ENCODE results near the gene UBE3C. TPM values are rescaled to one million over a fixed set of nuclear protein-coding genes. Genes with fewer than 3 reads are reported as not detected.

Gene UBE3C
- total and polyA plus RNA-seq, 2 donors (not counting 3 experiments of a cell fraction or from before 2014, with no cell fraction given): 45.1 to 77.3 TPM

GRCh38 chr7:157126921-157127320, 11.8 kb upstream of the UBE3C start:
- FAIRE-seq: no peak
- no peaks in the 10 kb centered on the region for H3K79me2 ChIP-seq (ENCODE audit: control insufficient read depth, insufficient read depth, low read length)
- no peaks in the 10 kb centered on the region for H4K20me1 ChIP-seq (replicated peaks; ENCODE audit: control insufficient read depth, extremely low read depth, insufficient read depth, low read length)
- H3K4me3 ChIP-seq (replicated peaks in 1 of 3; ENCODE audit: insufficient read depth in 1 of 3, low read depth in 1 of 3, low read length in 3 of 3): no peak overlapping the region
- H3K27me3 ChIP-seq (ENCODE audit: control insufficient read depth in 2 of 2, insufficient read depth in 2 of 2, low read length in 2 of 2): no peaks in the 10 kb centered on the region
- H3K36me3 ChIP-seq (ENCODE audit: control insufficient read depth in 2 of 2, extremely low read depth in 1 of 2, insufficient read depth in 2 of 2, low read length in 2 of 2): no peaks in the 10 kb centered on the region
- dilution Hi-C loops (cut with MboI; ENCODE audit: extremely low pct_ligation_motif_present, low sequenced_read_pairs) (no loop called here), intact Hi-C loops (cut with micrococcal nuclease) (no loop called here)
- no peak for DNase-seq (ENCODE audit: low read depth, low spot score)
- no peaks in the 10 kb centered on the region for H3K9me3 ChIP-seq (replicated peaks; ENCODE audit: control insufficient read depth, insufficient read depth, low read length)
- H3K9me1 ChIP-seq (replicated peaks; ENCODE audit: control insufficient read depth, extremely low read depth, insufficient read depth, low read length): no peaks in the 10 kb centered on the region
- H3K9ac ChIP-seq (replicated peaks; ENCODE audit: extremely low read depth, insufficient read depth, low read length): no peak overlapping the region
- H3K4me2 ChIP-seq (ENCODE audit: insufficient read depth, low read length): no peak overlapping the region
- H2AFZ ChIP-seq (ENCODE audit: low read depth, low read length): no peak overlapping the region
- CTCF ChIA-PET: interaction anchor here (1.5 kb wide), 1 partner anchor 8 kb away, joined by 4 read pairs; no protein-coding TSS in a partner anchor
- BruUV-seq (replicated peaks): no TSS peak
- TF ChIP-seq JUN (IDR thresholded peaks at IDR 0.05; ENCODE audit: borderline replicate concordance, insufficient read depth, insufficient read length, low read depth) (no peak), POLR2A (IDR thresholded peaks at IDR 0.05; ENCODE audit: low read depth, low read length) (no peak), MYC (IDR thresholded peaks at IDR 0.05; ENCODE audit: low read depth, low read length) (no peak), POLR2AphosphoS5 (IDR thresholded peaks at IDR 0.05; ENCODE audit: insufficient read depth, low read depth, low read length) (no peak), FOS (IDR thresholded peaks at IDR 0.05; ENCODE audit: borderline replicate concordance, insufficient read depth, low read length) (no peak), EZH2 (IDR thresholded peaks at IDR 0.05; ENCODE audit: borderline replicate concordance, low read depth, low read length, severe bottlenecking) (no peak), GATA2 (IDR thresholded peaks at IDR 0.05; ENCODE audit: insufficient read depth, insufficient read length, low read depth, low read length) (no peak)
- TF ChIP-seq, protein P1, sequence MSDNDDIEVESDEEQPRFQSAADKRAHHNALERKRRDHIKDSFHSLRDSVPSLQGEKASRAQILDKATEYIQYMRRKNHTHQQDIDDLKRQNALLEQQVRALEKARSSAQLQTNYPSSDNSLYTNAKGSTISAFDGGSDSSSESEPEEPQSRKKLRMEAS (IDR thresholded peaks at IDR 0.05; ENCODE audit: insufficient read depth, insufficient read length): no peak
- TF ChIP-seq, protein P2, sequence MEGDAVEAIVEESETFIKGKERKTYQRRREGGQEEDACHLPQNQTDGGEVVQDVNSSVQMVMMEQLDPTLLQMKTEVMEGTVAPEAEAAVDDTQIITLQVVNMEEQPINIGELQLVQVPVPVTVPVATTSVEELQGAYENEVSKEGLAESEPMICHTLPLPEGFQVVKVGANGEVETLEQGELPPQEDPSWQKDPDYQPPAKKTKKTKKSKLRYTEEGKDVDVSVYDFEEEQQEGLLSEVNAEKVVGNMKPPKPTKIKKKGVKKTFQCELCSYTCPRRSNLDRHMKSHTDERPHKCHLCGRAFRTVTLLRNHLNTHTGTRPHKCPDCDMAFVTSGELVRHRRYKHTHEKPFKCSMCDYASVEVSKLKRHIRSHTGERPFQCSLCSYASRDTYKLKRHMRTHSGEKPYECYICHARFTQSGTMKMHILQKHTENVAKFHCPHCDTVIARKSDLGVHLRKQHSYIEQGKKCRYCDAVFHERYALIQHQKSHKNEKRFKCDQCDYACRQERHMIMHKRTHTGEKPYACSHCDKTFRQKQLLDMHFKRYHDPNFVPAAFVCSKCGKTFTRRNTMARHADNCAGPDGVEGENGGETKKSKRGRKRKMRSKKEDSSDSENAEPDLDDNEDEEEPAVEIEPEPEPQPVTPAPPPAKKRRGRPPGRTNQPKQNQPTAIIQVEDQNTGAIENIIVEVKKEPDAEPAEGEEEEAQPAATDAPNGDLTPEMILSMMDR (IDR thresholded peaks at IDR 0.05; ENCODE audit: extremely low read depth in 1 of 2, insufficient read depth in 1 of 2, low read depth in 1 of 2, low read length in 2 of 2): no peak
- no peaks in the 10 kb centered on the region for H3K4me1 ChIP-seq (ENCODE audit: control insufficient read depth, extremely low read depth, insufficient read depth, low read length)
- no peak overlapping the region for H3K27ac ChIP-seq (ENCODE audit: insufficient read depth, low read depth, low read length)
- POLR2A ChIA-PET: no interaction called here

Data from endothelial cell of umbilical vein (primary cell).